K562 (cell line): ENCODE measurements around the gene GATAD1.

Experiments used
- CHD7 ChIP-seq: fragments of 200-600 bp; sonication (generic); IDR thresholded peaks from one replicate; pipeline ENCODE4 v1.6.1; 2012; ENCODE audit warnings: mild to moderate bottlenecking, low read depth, low read length, inconsistent platforms
- CTCF ChIP-seq, 3 experiments: IDR thresholded peaks in 2 of 3; conservative IDR thresholded peaks in 1 of 3; 2 replicates each; pipeline ENCODE4 v1.5.1; 2011 to 2012; ENCODE audit warnings: low read length in 3 of 3, mild to moderate bottlenecking in 3 of 3, control low read depth in 2 of 3, improper control_type of control experiment in 1 of 3, inconsistent platforms in 1 of 3, low read depth in 1 of 3, mixed read lengths in 1 of 3, moderate library complexity in 1 of 3; ENCODE audit not compliant: insufficient read depth in 2 of 3
- JUNB ChIP-seq: fragments of 450-650 bp; formaldehyde crosslinking; conservative IDR thresholded peaks from 2 replicates; pipeline ENCODE4 v1.4.0; 2020; ENCODE audit warnings: mild to moderate bottlenecking
- POLR2AphosphoS5 ChIP-seq: IDR thresholded peaks from 2 replicates; pipeline ENCODE4 v1.6.1; 2011; ENCODE audit warnings: mild to moderate bottlenecking, low read depth, low read length, moderate library complexity; ENCODE audit not compliant: control insufficient read depth, insufficient read depth
- SIN3A ChIP-seq, 2 experiments: fragments of 150-350 bp in 1 of 2; IDR thresholded peaks; 2 replicates each; pipeline ENCODE4 v1.6.1; 2011 to 2016; ENCODE audit warnings: borderline replicate concordance in 2 of 2, low read depth in 2 of 2, low read length in 2 of 2, mild to moderate bottlenecking in 2 of 2, moderate library complexity in 2 of 2; ENCODE audit not compliant: control insufficient read depth in 1 of 2
- ZNF124 ChIP-seq: sonication (generic); formaldehyde crosslinking; IDR thresholded peaks from 2 replicates; pipeline ENCODE4 v1.8.1; 2022; ENCODE audit warnings: missing genetic modification reagents

GRCh38 chr7:92462560-92462959, 15.3 kb downstream of the GATAD1 start:
- TF ChIP-seq CHD7 (no peak), SIN3A (IDR thresholded peaks at IDR 0.05; ENCODE audit: borderline replicate concordance in 2 of 2, control insufficient read depth in 1 of 2, low read depth in 2 of 2, low read length in 2 of 2) (no peak), CTCF (IDR thresholded peaks at IDR 0.05 in 2 of 3, conservative IDR thresholded peaks at IDR 0.05 in 1 of 3; ENCODE audit: insufficient read depth in 2 of 3, low read depth in 1 of 3, low read length in 3 of 3) (no peak), JUNB (CRISPR knock-in tag) (no peak), ZNF124 (CRISPR knock-in tag) (no peak), POLR2AphosphoS5 (no peak)
